NCI-H1417 (cell line): ENCODE measurements around the gene RNFT2.

Experiments
- DNase-seq, 3 experiments: peaks; one replicate each; lab custom pipeline; 2025; lab: John Stamatoyannopoulos, UW

The RNFT2 gene, protein sequence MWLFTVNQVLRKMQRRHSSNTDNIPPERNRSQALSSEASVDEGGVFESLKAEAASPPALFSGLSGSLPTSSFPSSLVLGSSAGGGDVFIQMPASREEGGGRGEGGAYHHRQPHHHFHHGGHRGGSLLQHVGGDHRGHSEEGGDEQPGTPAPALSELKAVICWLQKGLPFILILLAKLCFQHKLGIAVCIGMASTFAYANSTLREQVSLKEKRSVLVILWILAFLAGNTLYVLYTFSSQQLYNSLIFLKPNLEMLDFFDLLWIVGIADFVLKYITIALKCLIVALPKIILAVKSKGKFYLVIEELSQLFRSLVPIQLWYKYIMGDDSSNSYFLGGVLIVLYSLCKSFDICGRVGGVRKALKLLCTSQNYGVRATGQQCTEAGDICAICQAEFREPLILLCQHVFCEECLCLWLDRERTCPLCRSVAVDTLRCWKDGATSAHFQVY

DNA sequence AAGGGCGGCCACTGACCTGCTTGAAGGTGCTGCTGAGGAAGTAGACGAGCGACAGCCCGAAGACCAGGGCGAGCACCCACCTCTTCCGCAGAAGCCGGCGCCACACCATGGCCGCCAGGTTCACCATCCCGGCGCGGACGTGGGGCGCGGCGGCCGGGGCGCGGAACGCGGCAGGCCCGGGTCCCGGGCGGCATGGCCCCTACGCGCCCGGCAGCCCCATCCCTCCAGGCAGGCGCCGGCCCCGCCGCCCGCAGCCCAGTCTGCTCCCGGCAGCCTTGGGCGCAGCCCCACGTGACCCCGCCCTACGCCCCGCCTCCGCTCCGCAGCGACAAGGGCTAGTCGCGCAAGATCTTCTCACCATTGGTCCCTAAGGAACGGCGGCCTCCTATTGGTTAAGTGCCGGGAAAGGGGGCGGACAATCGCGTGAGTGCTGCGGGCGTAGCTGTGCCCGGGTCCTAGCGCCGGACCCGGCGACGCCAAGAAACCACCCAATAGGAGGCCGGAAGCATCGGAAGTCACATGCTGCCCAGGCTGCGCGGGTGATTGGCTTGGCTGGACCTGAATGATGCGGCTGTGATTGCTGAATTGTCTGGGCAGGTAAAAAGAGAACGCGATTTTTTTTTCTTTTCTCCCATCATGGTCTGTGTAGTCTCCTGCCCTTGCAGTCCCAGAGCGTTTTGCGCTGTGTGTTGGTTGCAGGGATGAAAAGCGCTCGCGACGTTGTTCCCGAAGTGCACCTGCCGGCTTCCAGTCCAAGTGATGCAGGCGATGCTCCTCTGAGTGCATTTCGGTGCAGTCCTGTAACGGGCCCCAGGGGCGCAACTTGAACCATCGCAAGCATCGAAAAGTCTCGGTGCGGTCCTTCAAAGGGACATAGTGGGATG is at the start of gene RNFT2, which contains the start of gene SPRING1:
Gene RNFT2 (plus strand): TSS at position 542 of the 884 bp plus-strand sequence. CDS start 2,183 bp downstream, outside the sequence.
Gene SPRING1 (minus strand): TSS at position 296 of the 884 bp plus-strand sequence. CDS start 169 bp downstream, at position 127.
- DNase-seq: peak; percentile 100

DNA sequence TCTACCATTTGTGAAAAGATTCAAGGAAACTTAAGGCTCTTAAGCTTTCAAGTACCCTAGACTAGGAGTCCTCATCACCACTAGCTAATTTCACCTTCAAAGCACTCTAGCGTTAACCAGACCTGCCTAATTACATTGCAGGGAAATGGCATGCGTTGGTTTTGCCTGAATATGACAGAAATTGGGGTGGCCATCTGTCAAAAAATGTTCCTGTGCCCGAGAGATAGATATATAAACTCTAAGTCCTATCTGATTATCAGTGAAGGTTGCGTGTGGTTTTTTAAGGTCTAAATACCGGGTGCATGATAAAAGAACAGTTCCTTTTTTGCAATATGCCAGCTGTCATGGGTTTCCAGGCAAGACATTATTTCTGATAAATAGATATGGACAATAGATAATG is 48.6 kb upstream of the RNFT2 start:
- DNase-seq: peak in 1 of 3 experiments; percentile 50

DNA sequence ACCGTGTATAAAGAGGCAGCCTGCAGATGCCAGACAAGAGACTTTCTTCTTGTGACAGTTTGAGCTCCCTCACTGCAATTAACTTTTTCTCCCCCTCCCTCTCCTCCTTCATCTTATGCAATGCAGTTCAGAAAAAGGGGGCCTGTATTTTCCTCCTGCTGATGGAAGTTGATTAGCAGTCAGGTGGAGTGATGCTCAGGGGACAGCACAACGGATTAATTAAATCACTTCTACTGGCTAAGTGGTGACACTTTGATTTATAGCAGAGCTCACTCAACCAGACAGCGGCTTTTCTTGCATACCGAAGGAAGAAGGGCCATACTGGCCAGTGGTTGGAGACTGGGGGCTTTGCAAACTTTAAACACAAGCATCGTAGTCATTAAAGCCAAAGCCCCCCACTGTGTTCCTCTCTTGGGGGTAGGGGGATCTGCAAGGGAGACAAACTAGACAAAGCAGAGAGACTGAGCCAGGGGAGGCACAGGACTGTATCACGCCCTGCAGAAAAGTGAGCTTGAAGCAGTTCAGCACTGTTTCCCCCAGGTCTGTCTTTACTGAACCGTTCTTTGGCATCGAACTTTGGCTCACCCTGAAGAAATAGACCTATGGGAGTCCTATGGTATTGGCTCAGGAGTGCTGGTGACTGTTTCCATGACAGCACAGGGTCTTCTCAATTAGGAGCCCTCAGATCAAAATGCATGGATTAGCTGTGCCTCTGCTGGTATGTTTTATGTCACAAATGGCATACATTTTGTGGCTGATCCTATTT is 48.0 kb upstream of the RNFT2 start:
- DNase-seq: peak; percentile 20 to 73 (median 28)

- no peak for DNase-seq
These were observed 46.9 kb upstream of the RNFT2 start for GRCh38 chr12:116691205-116691604.

DNA sequence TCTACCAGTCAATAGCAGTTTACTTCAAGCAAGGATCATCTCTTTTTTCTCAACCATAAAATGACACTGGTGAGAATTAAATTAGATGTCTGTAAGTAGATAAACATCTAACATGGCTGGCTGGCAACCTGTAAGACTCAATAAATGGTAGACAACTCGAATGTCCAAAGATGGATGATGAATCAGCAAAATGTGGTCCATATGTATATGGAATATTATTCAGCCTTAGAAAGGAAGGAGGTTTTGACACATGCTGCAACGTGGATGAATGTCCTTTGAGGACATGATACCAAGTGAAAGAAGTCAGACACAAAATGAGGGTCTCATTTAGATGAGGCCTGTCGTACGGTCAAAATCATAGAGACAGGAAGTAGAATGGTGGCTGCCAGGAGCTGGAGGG is 46.5 kb upstream of the RNFT2 start:
- no peak for DNase-seq

DNA sequence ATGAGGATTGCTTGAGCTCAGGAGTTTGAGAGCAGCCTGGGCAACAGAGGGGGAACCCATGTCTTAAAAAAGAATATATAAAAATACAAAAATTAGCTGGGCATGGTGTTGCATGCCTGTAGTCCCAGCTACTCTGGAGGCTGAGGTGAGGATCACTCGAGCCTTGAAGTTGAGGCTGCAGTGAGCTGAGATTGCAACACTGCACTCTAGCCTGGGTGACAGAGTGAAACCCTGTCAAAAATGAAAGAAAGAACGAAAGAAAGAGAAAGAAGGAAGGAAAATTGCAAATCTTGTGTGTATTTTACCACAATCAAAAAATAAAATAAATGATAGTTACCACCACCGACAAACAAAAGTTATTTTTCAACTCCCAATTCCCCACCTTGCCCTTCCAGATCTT is 45.5 kb upstream of the RNFT2 start:
- no peak for DNase-seq

GRCh38 chr12:116693286-116694227 is 44.6 kb upstream of the RNFT2 start:
- peak; percentile 61 to 85 (median 77) for DNase-seq

- no peak for DNase-seq
These were observed 43.3 kb upstream of the RNFT2 start for GRCh38 chr12:116694653-116695463.

DNA sequence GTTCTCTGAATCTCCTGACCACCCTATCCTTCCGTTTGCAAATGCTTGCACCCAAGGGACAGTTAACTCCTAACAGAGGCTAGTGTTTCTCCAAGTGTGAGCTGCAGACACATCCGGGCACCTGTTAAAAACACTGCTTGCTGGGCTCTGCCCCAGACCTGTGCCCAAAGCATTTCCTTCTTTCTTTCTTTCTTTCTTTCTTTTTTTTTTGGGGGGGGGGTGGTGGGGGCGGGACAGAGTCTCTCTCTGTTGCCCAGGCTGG is 42.7 kb upstream of the RNFT2 start:
- no peak for DNase-seq

GRCh38 chr12:116697305-116697704 is 40.8 kb upstream of the RNFT2 start:
- DNase-seq: peak; percentile 43 to 60 (median 47)

- peak; percentile 59 to 88 (median 80) for DNase-seq
These were observed 40.4 kb upstream of the RNFT2 start for GRCh38 chr12:116697716-116698115.

- peak in 2 of 3 experiments; percentile 80 to 88 for DNase-seq
These were observed 40.0 kb upstream of the RNFT2 start for GRCh38 chr12:116698116-116698515.

- DNase-seq: peak in 1 of 3 experiments; percentile 40
These were observed 39.5 kb upstream of the RNFT2 start for GRCh38 chr12:116698554-116699075.

DNA sequence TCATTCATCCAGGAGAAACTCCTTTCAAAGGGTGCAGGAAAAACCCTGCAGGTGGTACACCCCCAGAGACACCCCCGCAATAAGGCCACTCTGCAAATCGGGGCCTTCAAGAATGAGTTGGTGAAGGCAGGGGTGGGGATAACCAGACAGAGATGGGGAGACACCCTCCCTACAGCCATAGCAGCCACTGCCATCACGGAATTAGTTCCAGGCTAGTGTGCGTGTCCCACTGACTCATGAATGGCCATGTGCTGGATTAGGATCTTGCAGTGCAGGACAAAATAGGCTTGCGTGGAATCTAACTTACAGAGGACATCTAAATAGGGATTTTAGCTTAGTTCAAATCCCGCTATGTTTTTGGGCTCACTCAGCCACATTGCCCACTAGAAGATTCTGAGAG is 38.0 kb upstream of the RNFT2 start:
- no peak for DNase-seq

GRCh38 chr12:116701432-116701831 is 36.7 kb upstream of the RNFT2 start:
- no peak for DNase-seq

DNA sequence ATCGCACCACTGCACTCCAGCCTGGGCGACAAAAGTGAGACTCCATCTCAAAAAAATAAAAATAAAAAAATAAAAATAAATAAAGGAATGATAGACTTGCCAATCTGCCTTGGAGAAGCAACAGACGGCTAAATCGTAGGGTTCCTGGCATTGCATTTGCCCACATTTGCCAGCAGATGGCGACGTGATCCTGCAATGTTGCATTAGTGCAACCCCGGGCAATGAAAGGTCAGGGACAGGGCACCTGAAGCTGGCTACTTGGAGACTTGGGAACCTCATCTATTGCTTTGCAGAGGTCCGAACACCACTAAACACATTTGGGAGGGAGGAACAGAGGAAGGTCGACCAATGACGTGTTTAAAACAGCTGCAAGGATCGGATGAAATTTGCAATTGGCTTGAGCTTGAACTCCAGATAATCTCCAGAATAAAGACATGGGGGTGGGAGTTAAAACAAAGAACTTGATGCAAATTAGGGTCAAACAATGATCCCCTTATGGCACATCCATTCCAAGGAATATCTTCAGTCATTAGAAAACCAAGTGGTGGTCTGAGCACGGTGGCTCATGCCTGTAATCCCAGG is 34.8 kb upstream of the RNFT2 start:
- peak; percentile 51 to 91 (median 84) for DNase-seq

DNA sequence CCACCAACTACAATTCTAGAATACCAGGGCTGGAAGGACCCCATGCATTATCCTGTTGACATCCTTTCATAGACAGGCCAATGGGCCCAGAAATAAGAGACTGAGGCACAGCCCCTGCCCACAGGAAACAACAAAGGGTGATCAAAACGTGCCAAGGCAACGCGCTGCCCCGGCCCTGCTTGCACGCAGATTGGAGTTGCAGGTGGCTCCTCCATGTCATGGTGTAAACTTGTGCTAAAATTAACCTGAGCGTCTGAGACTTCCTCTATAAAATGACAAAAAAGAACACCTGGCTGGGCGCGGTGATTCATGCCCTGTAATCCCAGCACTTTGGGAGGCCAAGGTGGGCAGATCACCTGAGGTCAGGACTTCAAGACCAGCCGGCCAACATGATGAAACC is 30.4 kb upstream of the RNFT2 start:
- DNase-seq: no peak

DNA sequence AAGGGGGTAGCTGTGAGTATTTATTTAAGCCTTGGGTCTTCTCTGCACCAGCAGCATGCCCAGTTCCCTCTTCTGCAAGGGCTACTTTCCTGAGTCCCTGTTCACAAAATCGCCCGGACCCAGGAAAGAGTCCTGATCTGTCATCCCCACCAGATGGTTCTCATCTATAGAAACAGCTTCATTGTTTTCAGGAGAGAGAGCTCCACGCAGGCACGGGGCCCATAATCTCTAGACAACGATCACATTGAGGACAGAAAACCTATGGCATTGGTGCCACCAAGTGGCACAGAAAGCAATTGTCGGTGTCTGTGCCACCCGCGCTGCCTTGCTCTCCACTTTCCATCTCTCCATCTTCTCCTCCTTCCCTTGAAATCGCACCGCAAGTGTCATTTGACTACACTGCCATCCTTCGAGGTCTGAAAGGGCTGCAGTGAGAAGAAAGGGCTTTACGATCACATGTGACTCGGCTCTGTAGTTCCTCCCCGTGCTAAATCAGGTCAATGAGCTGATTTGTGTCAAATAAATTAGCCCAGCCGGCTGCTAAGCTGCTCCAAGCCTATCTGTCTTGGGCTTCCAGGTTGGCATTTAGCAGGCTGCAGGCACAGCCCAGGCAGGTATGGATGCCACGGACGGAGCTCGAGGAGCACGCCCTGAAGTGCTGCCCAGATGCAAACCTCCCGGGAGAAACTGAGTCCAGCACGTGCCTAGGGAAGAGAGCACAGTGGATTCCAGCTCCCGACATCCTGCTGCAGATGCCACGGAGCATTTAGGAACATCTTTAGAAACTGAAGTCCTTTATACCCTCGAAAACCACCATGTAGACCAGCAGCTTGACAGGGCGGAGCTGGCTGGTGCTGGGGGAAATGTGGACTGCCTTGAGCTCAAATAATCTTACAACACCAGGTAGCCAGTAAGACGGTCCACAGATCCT is 29.0 kb upstream of the RNFT2 start:
- peak; percentile 85 to 93 (median 87) for DNase-seq
